Activated CD8-positive, alpha-beta memory T cell treated with anti-CD3 and anti-CD28 coated beads, Interleukin-2, amount 50 U/mL, for 1 hour (primary cell): ENCODE results near the gene NOS3.

ENCODE experiments used
- DNase-seq: peaks from one replicate; pipeline ENCODE4 v3.0.0-alpha.2; 2020; ENCODE audit errors: extremely low read depth

The NOS3 gene

DNA sequence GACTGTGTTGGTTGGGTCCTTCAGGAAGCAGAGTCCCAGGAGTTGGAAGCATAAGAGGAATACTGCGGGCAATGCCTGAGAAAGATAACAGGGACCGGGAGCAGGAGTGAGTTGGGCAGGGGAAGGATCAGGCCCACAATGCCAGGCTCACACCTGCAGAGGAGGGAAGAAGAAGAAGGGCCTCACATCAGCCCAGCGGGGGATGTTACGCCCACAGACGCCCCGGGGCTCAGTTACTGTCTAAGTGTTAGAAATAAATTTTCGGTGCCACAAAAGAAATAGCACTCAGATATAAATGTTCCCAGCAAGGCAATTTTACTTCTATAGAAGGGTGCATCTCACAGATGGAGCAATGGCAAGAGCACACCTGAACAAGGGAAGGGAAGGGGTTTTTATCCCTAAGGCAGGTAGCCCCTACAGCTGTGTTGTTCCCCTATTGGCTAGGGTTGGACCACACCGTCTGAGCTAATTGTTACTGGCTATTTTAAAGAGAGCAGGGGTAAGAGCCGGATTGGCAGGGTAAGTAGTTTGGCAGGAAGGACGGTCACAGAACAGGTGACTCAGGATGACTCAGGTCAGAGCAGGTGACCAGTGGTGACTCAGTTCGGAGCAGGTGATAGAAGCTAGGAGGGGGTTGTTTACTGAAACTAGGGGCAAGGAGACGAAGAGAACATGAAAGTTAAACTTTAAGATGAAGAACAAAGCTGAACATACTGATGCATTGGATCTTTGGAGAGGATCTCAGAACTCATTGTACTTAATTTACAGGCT is at the start of gene NOS3:
NOS3 (plus strand) TSS at position 602 of the 771 bp plus-strand sequence. CDS start 2,787 bp downstream, outside the sequence.
- no peak for DNase-seq

DNA sequence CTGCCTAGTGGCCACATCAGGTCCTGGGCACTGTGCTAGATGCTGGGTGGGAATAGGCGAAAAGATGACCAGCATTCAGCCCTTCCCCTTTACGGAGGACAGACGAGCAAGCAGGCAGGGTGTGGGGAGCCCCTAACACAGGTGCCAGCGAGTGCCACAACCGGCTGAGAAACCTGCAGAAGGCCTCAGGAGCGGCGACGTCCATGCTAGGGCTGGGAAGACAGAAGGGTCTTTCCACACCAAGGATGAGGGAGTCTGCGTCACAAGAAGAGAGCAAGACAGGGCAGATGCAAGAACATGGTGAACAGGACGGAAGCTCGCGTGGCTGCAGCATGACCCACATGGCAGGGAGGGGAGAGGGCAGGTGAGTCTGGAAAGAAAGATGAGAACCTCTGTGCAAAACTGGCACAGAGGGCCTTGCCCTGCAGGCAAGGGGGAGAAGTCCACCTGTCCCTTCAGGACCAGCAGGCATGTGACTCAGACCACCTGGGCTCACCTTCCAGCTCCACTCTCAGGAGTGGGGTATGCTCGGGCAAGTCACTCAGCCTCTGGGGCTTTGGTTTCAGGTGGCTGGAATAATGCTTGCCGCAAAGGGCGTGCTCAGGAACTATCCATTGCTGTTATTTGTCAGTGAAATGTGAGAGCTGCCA is 49.3 kb upstream of the NOS3 start:
- no peak for DNase-seq

DNA sequence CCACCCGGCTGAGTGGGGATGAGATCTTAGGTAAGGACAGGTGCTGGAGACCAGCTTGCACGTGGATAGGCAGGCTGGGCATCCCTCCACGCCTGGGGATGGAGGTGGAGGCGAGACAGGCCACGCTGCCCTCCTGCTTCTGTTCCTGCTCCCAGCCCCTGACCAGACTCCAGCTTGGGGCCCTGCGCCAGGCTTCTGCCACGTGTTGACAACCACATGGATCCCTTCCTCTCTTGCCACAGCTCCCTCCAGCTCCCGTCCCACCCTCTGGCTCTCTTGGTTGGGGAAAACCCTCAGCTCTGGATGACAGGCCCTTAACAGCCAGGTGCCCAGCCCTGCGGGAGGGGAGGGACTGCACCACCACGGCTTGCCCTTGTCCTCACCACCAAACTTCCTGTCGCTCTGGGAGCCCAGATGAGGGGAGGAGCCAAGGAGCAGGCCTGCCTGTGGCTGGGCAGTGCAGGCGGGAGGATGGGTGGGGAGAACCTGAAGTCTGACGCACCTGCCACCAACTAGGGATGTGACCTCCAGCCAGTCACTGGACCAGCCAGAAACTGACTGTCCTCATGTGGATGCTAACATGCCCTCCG is 48.7 kb upstream of the NOS3 start:
- no peak for DNase-seq

DNA sequence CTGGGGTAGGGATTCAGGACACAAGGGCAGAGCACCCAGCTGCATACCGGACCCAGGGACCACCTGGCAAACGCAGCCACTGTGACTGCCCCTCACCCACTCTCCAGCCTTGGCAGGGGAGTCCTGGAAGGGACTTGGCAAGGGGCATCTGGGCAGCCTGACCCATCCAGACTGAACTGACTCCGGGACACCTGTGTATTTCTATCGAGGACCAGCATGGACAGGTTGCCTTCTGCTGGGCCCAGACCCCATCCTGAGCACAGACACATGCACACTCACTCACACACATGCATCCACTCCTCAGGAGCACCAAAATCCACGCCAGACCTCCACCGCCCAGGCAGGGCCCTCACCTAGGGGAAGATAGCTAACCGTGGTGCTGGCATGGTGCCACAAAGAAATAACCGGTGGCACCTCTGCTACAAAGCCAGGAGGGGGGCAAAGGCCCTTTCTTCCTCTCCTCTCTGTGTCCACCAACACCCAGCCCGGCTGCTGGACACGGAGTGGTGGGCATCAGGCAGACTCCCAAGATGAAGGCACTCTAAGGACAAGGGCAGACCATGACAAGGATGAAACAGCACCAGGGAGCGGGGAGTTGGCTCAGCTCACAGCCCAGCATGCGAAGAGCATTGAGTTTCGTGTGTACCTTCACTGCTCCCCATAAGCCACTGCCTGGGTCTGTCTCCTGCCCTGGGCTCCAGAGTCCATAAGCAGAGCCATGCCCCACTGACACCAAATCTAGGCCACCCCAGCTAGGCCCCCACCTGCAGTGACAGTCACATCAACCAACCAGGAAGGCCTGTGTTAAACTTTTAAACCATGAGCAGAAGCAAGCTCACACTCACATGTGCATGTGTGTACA is 48.0 kb upstream of the NOS3 start:
- no peak for DNase-seq

DNA sequence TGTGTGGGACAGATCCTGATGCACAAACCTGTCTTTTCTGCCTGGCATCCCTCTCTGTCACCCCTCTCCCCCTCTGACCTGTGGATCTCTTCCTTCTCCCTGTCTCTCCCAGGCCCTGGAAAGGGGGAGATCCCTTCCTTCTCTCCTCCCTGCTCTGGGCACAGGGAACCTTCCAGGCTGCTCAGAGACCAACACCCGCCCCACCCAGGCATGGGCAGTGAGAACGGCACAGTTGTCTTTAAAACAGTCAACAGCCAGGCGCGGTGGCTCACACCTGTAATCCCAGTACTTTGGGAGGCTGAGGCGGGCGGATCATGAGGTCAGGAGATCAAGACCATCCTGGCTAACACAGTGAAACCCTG is 47.4 kb upstream of the NOS3 start:
- no peak for DNase-seq

DNA sequence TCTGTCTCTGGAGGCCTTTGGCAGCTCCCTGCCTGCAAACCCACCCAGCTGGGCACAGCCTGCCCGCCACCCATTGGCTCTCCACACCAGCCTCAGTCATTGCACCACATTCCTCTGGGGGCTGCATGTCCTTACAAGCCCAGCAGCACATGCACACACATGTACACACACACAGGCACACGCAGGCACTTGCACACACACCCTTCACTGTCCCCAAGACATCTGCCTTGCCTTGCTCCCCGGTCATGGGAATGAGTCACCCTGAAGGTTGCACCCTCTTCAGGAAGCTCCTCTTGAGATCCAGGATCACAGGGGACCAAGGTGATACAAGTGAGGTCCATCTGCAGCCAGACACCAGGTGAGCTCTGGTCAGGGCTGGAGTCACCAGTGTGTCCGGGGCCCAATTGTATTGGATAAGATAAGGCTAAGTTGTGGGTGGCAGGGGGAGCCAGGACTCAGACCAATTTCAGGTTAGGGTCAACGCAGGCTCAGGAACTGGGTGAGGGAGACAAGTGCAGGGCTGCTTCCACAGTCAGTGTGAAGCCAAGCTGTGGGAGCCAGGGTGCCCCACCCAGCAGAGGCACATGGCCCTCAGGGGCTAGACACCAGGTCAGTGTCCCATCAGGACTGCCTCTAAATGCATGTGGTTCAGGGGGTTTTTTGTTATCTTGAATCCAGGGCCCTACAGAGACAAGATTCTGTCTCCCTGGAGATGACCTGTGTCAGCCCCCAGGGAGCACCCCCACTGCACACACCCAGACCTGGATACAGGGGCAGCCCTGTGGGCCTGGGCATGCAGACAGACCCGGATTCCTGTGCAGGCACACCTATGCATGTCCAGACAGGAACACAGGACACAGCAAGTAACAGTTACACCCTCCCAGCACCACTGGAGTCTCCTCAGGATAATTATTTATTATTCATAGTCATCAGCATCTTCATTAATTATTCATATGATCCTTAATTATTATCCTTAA is 46.5 kb upstream of the NOS3 start:
- no peak for DNase-seq

DNA sequence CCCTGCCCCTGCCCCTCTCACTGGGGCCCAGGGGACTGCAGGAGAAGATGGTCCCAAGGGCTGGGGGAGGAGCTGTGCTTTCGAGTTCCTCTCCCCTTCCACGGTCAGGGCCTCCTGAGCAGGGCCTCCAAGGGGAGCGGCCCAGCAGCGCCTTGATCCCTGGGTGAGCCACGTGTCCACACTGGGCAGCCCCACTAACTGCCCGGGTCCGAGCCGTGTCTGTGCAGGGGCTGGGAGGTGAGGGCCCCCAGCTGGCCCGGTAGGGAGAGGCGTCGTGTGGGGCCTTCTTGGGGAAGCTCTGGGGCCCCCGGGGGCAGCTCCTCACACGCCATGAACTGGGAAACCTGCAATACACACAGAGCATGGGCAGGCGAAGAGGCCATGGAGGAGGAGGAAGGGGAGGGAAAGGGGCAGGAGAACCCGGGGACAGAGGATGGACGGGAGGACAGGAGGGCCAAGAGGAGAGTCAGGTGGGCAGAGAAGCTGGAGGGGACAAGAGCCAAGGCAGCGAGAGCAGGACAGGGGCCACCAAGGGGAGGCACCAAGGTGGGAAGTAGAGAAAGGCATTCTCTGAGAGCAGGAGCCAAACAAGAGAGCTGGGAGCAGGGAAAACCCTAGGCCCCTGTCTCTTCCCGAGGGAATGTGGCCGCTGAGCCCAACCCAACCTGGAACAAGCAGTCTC is 45.5 kb upstream of the NOS3 start:
- DNase-seq: no peak

DNA sequence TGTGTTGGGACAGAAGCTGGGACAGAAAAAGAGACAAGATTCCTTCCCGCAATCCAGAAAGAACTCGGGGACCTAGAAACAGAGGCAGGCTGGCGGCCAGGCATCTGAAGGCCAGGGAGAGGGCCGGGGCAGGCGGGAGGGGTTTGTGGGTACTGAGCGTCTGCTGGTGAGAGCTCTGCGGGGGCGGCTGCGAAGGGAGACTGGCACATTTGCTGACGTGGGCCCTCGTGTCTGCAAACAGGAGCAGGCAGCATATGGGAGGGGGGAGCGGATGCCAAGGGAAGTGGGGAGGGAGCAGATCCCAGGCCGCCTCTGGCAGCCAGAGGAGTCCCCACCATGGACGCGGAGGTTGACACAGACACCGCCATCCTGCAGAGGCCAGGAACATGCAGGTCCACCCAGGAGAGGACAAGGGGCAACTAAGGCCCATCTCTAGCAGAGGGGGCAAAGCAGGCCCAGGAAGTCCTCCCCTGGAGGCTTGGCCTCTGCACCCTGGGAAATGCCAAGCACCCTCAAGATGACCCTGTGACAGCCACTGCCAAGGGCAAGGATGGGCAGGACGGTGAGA is 44.9 kb upstream of the NOS3 start:
- no peak for DNase-seq

DNA sequence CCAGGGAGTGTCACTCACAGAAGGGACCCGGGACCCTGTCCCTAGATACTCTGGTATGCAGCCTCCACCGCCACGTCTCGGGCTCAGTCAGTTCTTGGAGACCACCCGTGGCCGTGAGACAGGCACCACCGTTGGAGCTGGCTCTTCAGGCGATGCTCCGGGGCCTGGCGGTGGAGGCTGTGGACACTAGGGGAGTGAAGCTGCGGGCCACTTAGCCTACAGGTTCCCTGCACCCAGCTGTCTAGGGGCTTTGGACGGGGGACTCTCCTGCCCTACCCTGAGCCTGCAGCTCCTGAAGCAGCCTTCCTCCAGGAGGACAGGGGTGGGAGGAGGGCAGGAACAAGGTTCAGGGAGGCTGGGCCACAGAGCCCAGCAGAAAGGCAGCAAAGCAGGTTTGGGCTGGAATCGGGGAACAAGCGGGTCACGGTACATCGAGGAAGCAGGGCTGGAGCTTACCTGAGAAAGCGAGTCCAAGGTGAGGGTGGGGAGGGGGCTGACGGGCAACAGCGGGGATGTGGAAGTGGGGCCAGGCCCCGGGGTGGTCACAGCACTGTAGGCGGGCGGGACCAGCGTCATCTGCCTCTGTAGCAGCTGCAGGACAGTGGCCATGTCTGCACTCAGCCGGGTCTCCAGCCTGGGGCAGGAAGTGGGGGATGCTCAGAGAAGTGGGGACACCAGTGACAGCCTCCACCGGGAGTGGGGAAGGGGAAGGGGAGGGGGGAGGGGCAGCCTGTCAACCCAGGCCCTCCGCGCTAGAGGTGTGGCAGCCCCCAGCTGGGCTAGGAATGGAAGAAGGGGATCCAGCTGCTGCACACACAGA is 44.2 kb upstream of the NOS3 start:
- DNase-seq: no peak

DNA sequence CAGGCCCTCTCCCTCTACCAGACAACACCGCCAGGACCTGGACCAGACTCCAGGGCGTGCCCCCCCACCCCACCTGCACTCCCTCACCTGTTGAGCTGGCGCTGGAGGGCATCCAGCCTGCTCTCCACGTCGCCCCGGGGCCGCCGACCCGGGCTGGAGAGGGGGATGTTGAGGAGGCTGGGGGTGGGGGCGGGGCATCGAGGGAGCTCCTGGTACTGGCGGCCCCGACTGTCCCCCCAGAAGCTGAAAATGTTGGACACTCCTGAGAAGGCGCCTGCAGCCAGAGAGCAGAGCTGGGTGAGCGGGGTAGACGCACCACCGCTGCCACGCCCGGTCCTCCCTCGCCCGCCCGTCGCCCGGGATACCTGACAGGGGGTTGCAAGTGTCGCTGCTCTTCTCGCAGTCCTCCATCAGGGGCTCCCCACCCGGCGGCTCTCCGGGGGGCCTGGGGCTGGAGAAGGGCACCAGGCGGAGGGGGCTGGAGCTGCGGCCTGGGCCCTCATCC is 43.5 kb upstream of the NOS3 start:
- DNase-seq: no peak

DNA sequence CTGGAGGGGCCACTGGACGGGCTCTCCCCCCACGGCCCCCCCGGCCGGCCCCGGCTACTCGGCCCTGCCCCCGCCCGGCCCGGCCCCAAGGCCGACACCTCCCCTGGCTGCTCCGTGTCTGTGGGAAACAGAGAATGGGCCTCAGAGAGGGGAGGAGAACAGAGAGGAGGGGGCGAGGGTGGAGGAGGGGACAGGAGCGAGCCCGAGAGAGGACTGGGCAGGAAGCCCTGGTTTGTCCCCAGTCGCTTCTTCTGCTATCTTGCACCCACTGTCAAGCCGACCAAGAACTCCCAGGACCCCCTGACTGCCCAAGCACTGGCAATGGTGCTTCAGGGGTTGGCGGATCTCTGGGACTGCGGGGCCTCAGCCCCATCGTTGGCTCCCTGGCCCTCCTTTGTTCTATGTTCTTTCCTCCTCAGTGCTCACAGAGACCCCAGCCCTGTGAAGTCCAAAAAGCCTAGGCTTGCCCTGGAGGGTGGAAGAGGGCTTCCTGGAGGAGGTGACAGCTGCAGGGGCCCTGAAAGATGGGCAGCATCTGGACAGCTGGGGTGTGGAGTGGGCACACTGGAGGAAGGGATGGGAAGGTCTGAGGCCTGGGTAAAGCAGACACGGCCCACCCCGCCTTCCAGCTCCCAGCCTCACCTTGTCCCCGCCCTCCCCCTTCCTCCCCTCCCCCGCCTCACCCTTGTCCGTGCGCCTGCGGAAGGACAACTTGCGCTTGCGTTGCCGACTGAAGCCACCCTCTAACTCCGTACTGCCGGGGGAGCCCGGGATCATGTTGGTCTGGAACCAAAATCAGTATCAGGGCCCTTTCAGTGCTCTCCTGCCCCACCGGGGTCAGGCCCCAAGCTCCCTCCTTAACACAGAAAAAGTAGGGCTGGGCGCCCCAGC is 42.8 kb upstream of the NOS3 start:
- DNase-seq: no peak

DNA sequence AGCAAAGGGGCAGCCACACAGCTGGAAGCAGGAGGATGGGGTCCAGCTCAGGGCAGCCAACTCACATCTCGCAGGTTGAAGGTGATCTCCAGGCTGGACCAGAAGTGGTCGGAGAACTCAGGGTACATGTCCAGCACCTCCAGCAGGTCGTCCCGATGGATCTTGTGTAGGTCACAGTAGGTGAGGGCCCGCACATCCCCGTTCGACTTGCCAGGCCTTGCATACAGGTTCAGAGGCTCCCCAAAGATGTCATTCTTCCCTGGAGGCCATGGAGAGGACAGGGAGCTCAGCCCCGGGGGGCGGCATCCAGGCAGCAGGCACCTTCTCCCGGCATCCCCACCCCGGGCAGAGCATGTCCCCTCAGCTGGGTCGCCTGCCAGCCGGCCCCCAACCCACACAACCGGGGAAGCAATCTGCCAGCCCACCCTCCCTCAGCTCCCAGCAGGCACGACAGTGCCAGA is 42.0 kb upstream of the NOS3 start:
- no peak for DNase-seq

DNA sequence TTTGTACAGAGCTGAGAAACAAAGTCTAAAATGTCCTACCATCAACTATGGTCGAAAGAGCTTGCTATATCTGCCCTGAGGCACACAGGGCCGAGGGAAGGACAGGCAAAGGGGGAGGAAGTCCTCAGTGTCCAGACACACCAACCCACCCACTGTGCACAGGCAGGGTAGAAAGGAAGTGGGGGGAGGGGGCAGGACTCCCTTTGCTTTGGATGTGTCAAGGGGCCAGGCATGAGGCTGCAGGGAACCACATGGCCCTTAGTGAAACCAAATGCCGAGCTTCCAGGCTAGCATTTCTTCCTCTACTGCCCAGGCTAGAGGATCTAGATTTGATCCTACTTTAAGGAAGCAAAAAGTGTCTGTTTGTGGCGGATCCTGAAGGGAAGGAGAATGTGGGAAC is 41.3 kb upstream of the NOS3 start:
- no peak for DNase-seq

DNA sequence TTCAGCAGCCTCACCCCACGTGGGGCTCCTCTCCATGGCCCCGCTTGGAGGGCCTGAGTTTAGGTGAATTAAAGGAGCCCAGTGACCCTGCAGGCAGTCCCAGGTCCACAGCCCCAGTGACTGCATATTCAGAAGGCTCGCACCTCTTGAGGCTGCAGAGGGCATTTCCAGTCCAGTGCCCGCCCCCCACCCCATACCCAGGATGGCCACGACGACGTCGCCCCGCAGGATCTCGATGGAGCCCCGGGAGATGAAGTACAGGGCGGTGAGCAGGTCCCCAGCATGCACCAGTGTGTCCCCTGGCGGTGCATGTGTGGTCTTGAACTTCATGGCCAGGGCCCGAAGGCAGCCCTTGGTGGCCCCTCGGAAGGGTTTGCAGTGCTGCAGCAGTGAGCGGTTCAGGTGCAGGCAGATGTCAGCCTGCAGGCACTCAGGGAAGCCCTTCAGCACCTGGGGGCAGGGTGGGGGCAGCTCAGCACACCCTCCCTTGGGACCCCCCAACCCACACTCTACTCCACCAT is 40.8 kb upstream of the NOS3 start:
- no peak for DNase-seq

DNA sequence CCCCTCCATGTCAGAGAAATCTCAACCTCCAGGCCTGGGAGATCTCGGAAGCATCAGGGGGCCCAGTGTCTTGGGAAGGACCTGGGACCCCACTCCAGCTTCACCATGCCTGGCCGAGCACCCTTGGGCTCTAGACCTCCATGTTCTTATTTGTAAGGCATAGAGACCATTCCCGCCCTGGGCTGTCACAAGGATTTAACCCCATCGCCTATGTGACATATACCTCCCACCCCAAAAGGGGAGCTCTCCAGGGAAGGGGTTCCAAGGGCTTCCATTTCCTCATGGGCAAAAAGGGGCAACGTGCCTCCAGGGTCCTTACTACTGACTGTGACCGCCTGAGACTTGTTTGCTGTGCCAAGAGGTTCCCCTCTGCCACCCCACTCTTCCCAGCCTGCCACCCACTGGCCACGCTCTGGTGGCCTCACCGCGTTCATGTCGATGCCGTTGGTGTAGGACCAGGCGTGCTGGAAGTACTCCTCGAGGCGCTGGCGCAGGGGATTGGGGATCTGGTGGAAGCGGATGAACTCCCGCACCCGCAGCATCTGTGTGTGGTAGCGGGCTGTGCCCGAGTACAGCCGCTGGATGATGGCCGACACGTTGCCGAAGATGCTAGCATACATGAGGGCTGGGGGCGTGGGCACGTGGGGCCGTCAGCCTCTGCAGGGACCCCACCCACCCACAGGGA is 40.2 kb upstream of the NOS3 start:
- DNase-seq: no peak

DNA sequence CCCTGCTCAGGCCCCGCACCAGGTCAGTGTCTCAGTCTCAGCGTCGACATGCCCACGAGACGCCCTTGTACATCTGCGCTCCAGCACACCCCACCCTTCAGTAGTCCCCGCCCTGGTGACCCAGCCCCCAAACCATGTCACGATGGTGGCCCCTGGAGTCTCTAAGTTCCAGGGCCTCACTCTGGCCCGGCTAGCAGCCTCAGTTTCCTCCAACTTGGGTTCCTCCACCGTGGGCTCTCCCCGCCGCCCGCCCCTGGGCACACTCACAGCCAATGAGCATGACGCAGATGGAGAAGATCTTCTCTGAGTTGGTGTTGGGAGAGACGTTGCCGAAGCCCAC is 39.7 kb upstream of the NOS3 start:
- no peak for DNase-seq

DNA sequence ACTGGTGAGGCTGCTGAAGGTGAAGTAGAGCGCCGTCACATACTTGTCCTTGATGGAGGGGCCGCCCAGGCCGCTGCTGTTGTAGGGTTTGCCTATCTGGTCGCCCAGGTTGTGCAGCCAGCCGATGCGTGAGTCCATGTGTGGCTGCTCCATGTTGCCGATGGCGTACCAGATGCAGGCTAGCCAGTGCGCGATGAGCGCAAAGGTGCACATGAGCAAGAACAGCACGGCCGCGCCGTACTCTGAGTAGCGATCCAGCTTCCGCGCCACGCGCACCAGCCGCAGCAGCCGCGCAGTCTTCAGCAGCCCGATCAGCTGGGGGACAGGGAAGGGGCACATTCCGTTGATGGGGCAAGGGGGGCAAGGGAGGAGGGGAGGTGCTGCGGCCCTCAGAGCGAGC is 39.3 kb upstream of the NOS3 start:
- DNase-seq: no peak
